HG02852 (cell line): ENCODE data around the gene SP140L.
"Not testable (repeated sequence)": the region's sequence is repeated elsewhere in the genome, so short reads cannot be mapped to it uniquely, and the experiment has no call there.

ENCODE experiments used
- ATAC-seq: cut with Tn5 transposase; IDR thresholded peaks from one replicate; pipeline ENCODE4 v1.9.1; 2021; ENCODE audit warnings: mild to moderate bottlenecking, moderate library complexity; ENCODE audit not compliant: unreplicated experiment

The SP140L gene

GRCh38 chr2:230362030-230362691, 35.2 kb downstream of the SP140L start:
- ATAC-seq = no peak

DNA sequence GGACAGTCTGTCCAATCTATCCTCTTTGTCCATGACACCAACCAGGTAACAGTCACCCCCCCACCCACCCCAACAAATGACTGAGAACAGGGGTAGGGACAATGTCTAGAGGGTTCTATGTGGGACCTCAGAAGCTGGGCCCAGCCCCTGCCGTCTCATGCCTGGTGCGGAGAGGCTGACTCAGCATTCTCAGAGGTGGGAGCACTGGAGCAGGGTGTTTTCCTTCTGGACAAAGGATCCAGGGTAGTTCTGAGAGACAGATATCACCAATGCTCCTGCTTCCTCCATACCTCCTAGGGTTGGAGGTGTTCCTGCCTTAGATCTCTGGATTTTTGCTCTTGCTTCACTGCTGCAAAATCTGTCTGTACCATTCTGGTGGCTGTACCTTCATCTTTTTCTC, 55.1 kb downstream of the SP140L start:
- no peak for ATAC-seq

DNA sequence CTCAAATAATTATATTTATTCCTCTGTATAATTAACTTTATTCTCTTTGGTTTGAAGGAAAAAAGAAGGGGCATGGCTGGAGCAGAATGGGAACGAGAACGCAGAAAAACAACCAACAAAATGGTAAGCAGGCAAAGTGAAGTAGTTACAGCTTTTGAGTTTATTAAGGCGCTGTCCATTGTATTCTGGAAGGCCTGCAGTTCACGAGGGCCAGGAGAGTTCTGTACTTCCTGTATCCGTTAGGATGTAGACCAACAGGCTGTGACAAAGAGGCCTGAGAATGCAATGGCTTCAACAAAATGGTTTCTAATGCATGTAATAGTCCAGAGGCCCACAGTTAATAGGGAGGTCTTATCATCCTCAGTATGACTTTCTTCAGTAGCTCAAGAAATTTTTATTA, 56.5 kb downstream of the SP140L start:
- ATAC-seq = no peak

GRCh38 chr2:230384986-230385385, 58.0 kb downstream of the SP140L start:
- no peak for ATAC-seq

DNA sequence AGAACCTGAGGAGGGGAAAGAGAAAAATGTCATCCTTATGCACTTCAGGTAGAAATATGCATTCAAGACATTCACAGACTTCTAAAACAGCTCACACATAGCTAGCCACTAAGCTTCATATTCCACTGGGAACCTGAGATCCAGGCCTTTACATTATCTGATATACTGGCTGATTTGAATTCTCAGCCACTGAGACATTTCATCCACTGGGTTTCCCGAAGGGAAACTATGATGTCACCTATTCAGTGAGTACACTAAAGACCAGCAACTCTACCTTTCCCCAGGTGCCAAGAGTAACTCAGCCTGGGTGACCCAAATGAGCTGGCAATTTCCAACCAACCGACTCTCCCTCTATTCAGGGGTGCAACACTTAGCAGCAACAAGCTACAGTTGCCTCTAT, 67.3 kb downstream of the SP140L start:
- ATAC-seq = no peak

DNA sequence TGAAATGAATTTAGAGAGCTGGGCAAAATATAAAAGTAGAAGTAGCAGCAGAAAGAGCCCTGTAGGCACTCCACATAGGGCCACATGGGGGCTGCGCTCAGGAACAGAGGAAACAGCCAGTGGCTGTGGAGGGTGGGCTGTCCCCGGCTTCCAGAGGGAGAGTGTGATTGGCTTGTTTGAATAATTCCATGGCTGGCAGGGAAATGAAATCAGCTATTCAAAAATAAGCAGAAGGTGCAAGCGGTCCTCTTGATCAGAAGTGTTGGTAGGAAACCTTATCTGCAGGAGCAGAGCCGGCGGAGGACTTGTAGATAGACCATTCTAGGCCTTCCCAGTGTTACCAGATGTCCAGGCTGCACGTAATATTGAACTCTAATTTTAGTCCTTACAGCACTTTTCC, 71.7 kb downstream of the SP140L start:
- ATAC-seq = not testable (repeated sequence)

DNA sequence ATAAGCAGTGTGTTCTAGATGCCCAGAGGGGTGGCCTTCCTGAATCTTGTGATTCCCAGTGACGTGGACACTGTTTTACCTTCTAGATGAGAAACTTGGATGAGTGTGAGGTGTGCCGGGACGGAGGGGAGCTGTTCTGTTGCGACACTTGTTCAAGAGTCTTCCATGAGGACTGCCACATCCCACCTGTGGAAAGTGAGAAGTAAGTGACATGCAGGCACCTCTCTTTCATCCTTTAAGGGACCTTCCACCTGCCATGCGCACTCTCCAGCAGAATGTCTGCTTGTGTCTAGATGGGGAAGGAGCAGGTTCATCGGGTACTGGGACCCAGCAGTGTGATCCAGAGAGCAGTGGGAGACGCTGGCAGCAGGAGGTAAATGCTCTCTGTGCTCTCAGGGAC, 73.0 kb downstream of the SP140L start:
- no peak for ATAC-seq

GRCh38 chr2:230400454-230400853, 73.5 kb downstream of the SP140L start:
- no peak for ATAC-seq

GRCh38 chr2:230401026-230401425, 74.0 kb downstream of the SP140L start:
- not testable (repeated sequence) for ATAC-seq

DNA sequence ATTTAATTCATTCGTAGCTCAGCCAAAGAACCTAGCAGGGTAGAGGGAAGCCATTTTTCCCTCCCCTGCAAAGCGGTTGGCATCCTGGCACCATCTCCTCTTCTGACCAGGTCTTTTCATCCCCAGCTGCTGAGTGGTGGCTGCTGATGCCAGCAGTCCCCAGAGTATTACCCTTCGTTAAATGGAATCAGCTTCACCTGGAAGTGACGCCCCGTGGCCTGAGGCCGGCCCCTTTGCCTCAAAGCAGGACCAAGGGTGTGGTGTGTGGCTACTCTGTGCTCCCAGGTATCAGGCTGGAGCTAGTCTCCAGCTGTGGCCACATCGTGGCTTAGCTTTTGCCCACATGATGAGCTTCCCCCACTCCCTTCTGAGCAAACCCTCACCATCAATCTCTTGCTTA, 76.8 kb downstream of the SP140L start:
- ATAC-seq = no peak

- ATAC-seq = no peak
These were observed 78.8 kb downstream of the SP140L start for GRCh38 chr2:230405824-230406223.

- ATAC-seq = no peak
These were observed 81.3 kb downstream of the SP140L start for GRCh38 chr2:230408244-230408842.

DNA sequence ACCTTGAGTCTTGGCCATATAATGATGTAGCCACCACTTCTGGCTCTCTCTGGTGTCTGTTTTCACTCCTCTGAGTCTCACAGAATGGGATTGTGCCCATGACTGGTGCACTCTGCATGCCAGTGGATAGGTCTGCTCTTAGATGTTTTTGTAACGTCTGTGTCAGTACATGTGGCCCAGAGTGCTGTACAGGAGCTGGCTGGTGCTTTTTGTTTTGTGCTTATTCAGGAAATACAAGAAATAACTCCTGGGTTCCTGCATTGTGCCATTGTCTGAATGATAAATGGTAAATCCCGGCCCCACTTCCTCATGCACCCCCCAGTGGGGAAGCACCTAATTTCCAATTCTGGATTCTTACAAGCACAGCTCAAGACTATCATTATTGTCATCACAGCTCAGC, 82.3 kb downstream of the SP140L start:
- not testable (repeated sequence) for ATAC-seq

DNA sequence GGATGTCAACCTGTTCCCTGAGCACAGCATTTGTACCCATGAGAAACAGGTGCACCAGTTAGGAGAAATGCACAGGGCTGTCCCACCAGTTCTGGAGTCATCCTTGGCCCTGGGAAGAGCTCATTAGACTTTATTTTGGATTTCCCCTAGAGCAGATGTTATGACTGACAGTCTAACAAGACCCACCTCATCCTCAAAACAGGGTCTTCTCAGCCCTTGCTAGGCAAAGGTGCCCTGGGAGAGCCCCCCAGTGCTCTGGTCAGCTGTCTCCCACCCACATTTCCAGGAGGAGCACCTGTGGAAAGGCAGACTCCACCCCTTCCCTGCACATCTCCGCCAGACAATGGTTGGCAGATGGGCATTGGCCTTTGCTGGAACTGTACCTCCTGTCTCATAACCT, 83.3 kb downstream of the SP140L start:
- no peak for ATAC-seq

- ATAC-seq = no peak
These were observed 84.0 kb downstream of the SP140L start for GRCh38 chr2:230410861-230411569.

- peak; percentile 55 for ATAC-seq
These were observed 84.8 kb downstream of the SP140L start for GRCh38 chr2:230411570-230412370.

GRCh38 chr2:230412371-230412711, 85.3 kb downstream of the SP140L start:
- no peak for ATAC-seq

DNA sequence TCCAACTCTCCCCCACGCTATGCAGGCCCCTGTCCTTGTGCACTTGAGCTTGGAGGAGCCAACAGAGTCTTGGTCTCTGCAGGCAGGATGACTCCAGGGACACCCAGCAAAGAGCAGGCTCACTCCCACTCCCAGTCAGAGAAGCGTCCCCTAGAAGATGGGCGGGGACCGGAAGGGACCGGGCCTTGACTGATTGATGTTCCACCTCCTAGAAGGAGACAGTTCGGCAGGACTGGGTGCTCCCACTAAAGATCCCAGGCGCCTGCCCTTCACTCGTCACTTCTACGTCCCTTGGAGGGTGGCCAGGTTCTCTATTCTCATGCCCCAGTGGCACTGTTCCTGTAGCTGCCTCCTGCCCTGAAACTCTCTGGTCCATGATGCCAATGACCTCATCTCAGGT, 85.9 kb downstream of the SP140L start:
- ATAC-seq = no peak

GRCh38 chr2:230413479-230413878, 86.5 kb downstream of the SP140L start:
- no peak for ATAC-seq

DNA sequence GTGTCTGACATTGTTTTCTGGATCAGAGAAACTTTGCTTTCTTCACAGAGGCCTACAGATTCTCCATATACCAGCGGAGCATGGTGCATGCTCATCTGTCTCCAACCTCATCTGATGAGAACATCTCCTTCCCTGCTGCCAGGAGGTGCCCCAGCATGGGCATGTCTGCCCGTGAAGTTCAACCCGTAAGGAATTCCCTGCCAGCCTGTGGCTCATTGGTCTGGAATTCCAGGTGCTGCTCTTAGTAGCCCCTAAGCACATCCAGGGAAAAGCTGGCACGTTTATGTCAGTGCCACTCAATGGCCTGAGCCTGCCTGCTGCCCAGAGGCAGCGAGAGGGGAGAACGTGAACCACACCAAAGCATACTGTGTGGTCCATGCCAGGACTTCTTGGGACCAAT, 87.3 kb downstream of the SP140L start:
- no peak for ATAC-seq

DNA sequence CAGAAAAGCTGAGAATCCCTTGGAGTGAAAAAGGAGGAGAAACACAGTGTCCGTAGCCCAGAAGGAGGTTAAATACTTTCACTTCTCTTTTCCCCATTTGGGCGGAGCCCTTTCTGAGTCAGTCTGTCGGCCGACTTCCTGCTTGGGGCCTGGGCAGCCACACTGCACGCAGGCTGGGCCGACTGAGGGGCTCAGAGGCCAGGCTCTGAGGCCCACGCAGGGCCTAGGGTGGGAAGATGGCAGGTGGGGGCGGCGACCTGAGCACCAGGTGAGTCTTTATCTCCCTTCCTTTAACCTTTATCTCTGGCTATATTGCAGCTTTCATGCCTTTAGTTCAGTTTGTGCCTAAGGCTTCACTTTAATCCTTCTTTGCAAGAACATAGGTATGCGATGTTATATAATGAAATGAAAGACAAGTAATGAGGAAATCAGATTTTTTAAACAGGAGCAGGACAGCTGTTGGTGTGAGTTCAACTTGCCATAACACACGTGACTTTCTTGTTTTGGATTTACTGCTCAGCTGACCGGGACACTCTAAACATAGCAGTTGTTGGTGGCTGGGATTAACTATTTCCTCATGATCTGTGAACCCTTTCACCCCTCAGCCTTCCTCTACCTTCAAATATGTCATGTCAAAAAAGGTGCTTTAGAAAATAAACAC, 89.2 kb downstream of the SP140L start, which contains the start of gene SP100:
SP100 (plus strand) TSS at position 141 of the 661 bp plus-strand sequence; CDS start at position 237, 96 bp downstream.
- ATAC-seq = peak; percentile 74
